ENCODE results near the gene FGB. TPM values are rescaled to one million over a fixed set of nuclear protein-coding genes. Genes with fewer than 3 reads are reported as not detected.

Gene FGB
- total and polyA plus RNA-seq, 2 of the 13 experiments (the other 11 are each of a cell fraction or from before 2014, with no cell fraction given) = 226 to 784 TPM

- TF ChIP-seq ZNF44 (CRISPR knock-in tag; IDR thresholded peaks at IDR 0.05) (peak; percentile 58; the same call in 1 of the 2 replicates), MXI1 (IDR thresholded peaks at IDR 0.05; ENCODE audit: borderline replicate concordance, low read depth, low read length) (peak; percentile 25; the same call in 1 of the 3 replicates), NFIC (IDR thresholded peaks at IDR 0.05; ENCODE audit: low read length) (no peak), SRSF1 (optimal IDR thresholded peaks at IDR 0.05; ENCODE audit: low read depth, low read length) (no peak), NCOR1 (IDR thresholded peaks at IDR 0.05; ENCODE audit: borderline replicate concordance, low read length) (no peak), ZNF407 (CRISPR knock-in tag; IDR thresholded peaks at IDR 0.05; ENCODE audit: not compliant biosample characterization) (peak; percentile 49), POLR2G (IDR thresholded peaks at IDR 0.05; ENCODE audit: low read depth, low read length) (peak; percentile 88; the same call in 1 of the 2 replicates), ZBTB42 (CRISPR knock-in tag; IDR thresholded peaks at IDR 0.05) (peak; percentile 96; the same call in 1 of the 2 replicates), ARNTL (CRISPR knock-in tag; IDR thresholded peaks at IDR 0.05) (no peak), MAX (IDR thresholded peaks at IDR 0.05) (peak; percentile 50; the same call in 1 of the 2 replicates), XRCC5 (optimal IDR thresholded peaks at IDR 0.05; ENCODE audit: low read length) (peak; percentile 75), AFF4 (CRISPR knock-in tag; IDR thresholded peaks at IDR 0.05) (no peak), ZNF333 (CRISPR knock-in tag; IDR thresholded peaks at IDR 0.05; ENCODE audit: borderline replicate concordance) (0 out of 2 replicates have a peak, but pooled peaks have one; percentile 48), CBFB (CRISPR knock-in tag; IDR thresholded peaks at IDR 0.05) (0 out of 2 replicates have a peak, but pooled peaks have one; percentile 13), PAWR (CRISPR knock-in tag; IDR thresholded peaks at IDR 0.05; ENCODE audit: borderline replicate concordance) (no peak), ZEB1 (IDR thresholded peaks at IDR 0.05; ENCODE audit: insufficient replicate concordance, low read depth) (no peak), GATA4 (IDR thresholded peaks at IDR 0.05; ENCODE audit: borderline replicate concordance, low read depth) (0 out of 2 replicates have a peak, but pooled peaks have one; percentile 43)
These were observed 12.7 kb upstream of the FGB start, which contains the start of gene PLRG1 (continued) for GRCh38 chr4:154549894-154550790.
